HG03139 (cell line): ENCODE measurements around the gene IGSF10.

ENCODE experiments used
- ATAC-seq: cut with Tn5 transposase; IDR thresholded peaks from one replicate; pipeline ENCODE4 v1.9.1; 2021; ENCODE audit not compliant: unreplicated experiment

Gene IGSF10

DNA sequence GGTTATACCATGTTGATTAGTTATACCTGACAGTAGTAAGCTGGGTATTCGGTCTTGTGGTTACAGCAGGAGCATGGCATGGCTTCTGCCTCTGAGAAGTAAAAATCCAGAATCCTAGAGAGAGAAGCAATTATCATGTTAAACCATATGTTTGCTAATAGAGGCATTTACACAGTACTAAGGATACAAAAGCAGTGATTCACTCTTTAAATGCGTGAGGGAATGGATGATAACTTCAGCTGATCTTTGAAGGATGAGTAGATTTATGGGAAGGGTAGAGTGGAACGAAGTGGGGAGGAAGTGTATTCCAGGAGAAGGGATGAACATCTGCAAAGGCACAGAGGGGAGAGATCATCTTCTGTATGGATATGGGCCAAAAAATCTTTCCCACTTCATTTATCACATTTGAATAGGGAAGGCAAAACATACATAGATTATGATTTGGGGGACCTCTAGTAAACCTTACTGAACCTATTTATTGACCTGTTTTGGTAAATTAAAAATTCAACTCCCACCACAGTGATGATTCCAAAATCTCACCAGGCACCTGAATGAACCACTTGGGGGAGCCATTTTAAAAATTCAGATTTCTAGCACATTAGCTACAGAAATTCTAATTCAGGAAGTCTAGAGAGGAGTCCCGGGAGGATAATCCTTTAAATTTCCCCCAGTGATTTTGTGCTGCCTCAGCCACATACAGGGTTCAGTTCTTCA lies 35.1 kb downstream of the IGSF10 start:
- peak; percentile 10 for ATAC-seq

DNA sequence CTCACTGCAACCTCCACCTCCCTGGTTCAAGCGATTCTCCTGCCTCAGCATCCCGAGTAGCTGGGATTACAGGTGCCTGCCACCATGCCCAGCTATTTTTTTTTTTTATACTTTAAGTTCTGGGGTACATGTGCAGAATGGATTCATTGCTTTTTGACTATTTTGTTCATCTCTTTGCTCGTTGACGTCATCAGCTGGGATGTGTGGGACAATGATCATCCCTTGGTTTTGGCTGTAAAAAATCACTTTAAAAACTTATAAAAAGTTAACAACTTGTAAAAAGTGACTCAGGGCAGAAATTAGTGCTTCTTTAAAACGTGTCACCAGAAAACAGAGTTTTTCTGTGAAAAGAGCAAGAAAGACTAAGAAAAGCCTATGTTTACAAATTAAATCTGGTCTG lies 37.8 kb downstream of the IGSF10 start:
- no peak for ATAC-seq

DNA sequence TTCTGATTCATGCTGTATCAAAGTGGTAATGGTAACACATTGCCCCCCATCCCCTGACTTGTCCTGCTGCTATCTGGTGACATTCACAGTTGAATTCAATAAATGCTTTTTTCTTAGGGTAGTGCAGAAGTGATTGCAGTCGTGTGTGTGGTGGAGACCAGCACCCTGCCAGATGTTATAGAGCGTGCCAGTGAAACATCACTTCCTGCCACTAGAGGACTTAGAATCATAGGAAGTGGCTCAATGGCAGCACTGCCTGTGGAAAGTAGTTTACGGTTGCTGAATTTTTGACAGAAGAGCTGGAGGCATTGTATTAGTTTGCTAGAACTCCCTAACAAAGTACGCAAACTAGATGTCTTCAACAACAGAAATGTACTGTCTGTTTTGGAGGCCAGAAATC lies 38.9 kb downstream of the IGSF10 start:
- ATAC-seq = no peak

DNA sequence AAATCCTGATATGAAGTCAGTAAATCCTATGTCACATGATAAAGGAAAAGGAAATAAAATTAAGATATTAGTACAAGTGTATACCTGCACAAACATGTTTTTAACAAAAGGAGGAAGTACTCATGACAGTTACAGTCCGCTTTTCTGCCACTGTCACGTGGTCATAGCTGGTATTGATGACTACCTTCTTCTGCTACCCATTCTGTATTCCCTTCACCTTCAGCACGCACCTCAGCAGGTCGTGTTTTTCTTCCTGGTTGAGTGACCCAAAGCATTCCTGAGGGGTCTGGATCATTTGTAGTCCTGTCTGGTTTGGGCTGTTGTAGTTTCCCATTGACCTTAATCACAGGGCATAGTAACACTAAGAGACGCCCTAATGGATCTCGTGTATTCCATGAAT lies 41.1 kb downstream of the IGSF10 start:
- ATAC-seq = no peak

DNA sequence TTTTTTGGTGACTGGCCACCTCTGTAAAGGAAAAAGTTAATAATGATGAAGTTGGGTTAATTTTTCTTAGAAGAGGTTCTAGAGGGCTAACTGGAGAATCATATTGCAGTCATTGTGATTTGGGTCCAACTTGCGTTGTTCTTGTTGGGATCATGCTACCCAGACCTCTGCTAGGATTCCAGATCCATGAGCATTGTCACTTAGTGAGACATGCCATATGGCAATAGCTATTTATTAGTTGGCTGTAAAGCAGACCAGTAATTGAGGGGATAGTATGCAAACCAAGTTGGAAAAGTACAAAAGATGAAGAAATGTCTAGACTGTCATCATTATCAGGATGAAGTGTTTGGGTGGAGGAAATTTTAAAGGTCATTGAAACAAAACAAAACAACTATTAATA lies 45.6 kb downstream of the IGSF10 start:
- no peak for ATAC-seq

DNA sequence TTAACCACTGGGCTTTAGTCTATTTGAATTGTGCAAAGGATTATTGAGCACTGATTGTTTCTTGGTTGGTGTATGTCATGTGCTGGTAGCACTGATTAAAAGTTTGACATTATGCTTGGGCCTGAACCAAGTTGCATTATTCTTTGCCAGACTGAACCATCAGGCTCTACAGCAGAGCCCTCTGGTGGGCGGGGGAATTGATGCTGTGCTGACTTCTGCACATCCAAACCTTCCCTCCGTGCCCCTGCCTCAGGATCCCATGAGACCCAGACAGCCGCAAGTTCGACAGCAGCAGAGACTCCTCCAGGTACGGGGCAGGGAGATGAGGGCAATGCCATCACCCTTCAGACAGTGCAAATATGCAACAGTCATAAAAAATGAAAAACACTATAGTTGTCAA lies 47.9 kb downstream of the IGSF10 start:
- ATAC-seq = no peak
